KOPT-K1 (cell line): ENCODE data around the gene ADO.

Experiments used
- H3K27ac ChIP-seq: fragments of 200-600 bp; sonication (generic); 2 replicates; pipeline ENCODE4 v1.5.1; 2016; ENCODE audit warnings: antibody characterized with exemption, mild to moderate bottlenecking, low read depth, low read length; ENCODE audit not compliant: poor library complexity, severe bottlenecking
- H3K36me3 ChIP-seq: fragments of 200-600 bp; sonication (generic); 2 replicates; pipeline ENCODE4 v1.5.1; 2017; ENCODE audit warnings: antibody characterized with exemption, mild to moderate bottlenecking, low read length, moderate library complexity; ENCODE audit not compliant: insufficient read depth
- H3K9me3 ChIP-seq: fragments of 200-600 bp; sonication (generic); 2 replicates; pipeline ENCODE4 v1.5.1; 2017; ENCODE audit warnings: antibody characterized with exemption, low read length, mild to moderate bottlenecking; ENCODE audit not compliant: insufficient read depth, poor library complexity, severe bottlenecking

Gene ADO

DNA sequence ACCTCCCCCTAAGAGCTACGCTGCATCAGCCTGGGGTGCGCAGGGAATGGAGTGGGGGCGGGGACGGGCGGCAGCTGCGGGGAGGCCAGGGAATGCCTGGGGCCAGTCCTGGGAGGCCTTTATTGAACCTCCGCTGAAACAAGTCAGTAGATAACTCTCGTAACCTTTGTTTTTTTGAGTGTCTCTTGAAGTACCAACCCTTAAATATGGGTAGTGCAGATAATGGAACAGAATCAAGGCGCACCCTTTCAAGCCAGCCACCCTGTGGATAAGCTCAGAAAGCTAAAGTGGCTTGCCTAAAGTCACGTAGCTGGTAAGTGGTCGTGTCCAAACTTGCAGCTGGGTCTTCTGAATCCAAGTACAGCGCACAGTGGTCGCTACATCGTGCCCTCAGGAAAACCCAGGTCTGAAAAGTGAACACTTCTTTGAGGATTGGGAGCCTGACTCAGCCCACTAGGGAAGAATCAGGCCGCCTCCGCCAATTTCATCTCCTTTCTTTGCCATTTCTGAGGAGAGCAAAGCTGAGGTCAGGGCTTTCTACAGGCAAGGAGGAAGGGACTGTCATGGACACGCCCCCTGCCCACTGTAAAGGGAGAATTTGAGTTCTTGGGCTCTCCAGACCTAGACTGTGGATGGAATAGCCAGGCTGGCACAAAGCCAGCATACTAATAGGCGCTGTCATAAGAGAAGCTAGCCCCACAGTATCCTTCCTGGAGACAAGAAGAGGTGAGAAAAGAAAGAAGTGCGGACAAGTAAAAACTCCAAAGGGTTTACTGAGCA, 14.8 kb downstream of the ADO start:
- H3K27ac ChIP-seq, result no peak overlapping the region
- H3K9me3 ChIP-seq, result no peaks in the 10 kb centered on the region
- H3K36me3 ChIP-seq, result no peaks in the 10 kb centered on the region

DNA sequence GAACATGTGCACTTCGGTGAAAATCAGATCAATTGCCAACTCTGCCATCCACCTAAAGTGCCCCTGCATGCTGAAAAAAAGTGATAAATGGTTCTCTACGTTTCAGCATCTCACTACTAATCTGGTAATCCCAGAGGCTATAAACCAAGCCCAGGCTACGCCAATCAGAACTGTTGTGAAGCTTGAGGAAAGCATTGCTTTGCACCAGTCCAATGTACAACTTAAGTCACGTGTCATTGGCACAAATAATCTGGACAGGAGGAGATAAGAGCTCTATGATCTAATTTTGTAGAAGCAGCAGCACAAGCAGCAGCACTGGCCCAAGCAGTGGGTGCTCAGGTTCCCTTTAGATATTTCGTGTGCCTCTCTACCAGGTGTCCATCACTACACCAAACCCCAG, 16.1 kb downstream of the ADO start:
- Histone ChIP-seq H3K27ac (no peak overlapping the region), H3K36me3 (no peaks in the 10 kb centered on the region), H3K9me3 (no peaks in the 10 kb centered on the region)

DNA sequence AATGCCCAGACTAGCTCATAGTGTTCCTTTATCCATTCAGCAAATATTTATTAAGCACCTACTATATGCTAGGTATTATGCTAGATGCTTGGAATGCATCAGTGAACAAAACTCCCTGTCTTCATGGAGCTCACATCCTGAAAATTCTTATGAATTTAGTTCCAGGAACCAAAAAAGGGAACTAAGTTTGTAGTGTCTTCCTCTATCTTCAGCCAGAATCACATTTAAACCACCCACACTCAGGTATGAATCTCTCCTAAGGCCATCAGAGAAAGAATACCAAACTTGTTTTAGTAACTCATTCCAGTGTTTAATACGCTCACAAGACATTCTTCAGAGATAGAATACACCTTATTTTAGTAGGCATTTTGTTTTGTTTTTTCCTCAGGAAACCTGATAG, 21.8 kb downstream of the ADO start:
- Histone ChIP-seq H3K9me3 (no peaks in the 10 kb centered on the region), H3K27ac (no peak overlapping the region), H3K36me3 (no peaks in the 10 kb centered on the region)

GRCh38 chr10:62829622-62830021, 25.1 kb downstream of the ADO start:
- Histone ChIP-seq H3K36me3 (no peaks in the 10 kb centered on the region), H3K9me3 (no peaks in the 10 kb centered on the region), H3K27ac (no peak overlapping the region)

DNA sequence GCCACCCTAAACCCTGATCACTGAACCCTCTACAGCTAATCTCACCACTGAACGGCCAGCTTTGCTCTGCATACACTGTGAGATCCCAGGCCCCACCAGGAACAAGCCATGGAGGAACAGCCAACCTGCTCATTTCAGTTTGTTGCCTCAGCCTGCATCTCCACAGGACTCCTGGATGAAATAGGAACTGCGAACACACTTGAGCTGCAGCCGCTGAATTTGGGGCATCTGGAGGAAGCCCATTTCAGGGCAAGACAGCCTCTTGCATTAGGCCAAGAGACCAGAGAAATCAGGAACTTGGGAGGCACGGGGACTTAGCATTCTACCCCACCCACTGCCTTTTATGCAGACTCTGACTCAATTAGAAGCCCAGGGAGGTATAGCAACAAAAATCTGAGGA, 26.2 kb downstream of the ADO start:
- Histone ChIP-seq H3K36me3 (no peaks in the 10 kb centered on the region), H3K27ac (no peak overlapping the region), H3K9me3 (no peaks in the 10 kb centered on the region)

DNA sequence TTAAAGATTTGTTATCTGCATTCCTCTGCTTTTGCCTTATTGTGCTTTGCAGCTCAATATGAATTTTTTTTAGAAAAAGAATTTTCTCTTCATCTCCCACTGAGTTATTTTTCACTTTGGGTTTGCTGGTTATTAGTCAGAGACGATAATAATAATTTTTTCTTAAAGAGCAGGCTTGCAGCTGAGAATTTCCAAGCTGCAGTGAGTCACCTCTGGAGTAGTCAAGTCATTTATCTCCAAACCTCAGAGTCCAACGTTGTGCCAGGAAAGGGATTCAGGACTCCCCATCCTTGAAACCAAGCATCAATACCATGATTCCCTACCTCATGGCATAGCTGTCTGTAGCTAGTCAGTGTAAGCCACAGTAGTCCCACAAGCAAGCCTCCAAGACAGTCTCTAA, 26.8 kb downstream of the ADO start:
- Histone ChIP-seq H3K27ac (no peak overlapping the region), H3K9me3 (no peaks in the 10 kb centered on the region), H3K36me3 (no peaks in the 10 kb centered on the region)

DNA sequence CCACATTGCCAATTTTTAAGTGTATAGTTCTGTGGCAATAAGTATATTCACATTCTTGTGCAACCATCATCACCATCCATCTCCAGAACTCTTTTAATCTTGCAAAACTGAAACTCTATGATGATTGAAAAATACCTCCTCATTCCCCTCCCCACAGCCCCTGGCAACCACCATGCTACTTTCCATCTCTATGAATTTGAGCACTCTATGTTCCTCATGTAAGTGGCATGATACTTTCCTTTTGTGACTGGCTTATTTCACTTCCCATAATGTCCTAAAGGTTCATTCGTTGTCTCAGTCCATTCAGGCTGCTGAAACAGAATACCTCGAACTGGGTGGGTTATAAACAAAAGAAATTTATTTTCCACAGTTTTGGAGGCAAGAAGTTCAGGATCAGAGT, 35.1 kb downstream of the ADO start:
- Histone ChIP-seq H3K36me3 (no peaks in the 10 kb centered on the region), H3K27ac (no peak overlapping the region), H3K9me3 (no peaks in the 10 kb centered on the region)

- no peak overlapping the region for H3K27ac ChIP-seq
- no peaks in the 10 kb centered on the region for H3K36me3 ChIP-seq
- H3K9me3 ChIP-seq, result peaks cover 12% of the 10 kb centered on the region
Observed at GRCh38 chr10:62842983-62843382, 38.5 kb downstream of the ADO start.

DNA sequence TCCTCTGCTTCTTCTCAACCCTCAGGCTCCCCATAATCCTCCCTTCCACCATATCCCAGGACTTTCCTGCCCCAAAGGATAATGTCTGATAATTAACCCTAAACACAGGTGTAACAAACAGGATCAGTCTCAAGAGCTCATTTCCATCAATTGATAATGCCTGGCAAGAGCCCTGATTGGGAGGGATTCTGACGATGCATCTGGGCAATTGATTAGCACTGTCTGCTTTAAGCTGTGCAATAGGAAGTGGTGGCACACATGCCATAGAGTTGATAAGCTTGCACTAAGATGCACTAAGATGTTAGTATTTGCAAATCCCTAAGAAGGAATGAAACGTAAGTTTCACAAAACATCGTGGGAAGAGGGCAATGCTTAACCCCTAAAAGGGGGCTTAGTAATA, 39.1 kb downstream of the ADO start:
- Histone ChIP-seq H3K36me3 (no peaks in the 10 kb centered on the region), H3K27ac (no peak overlapping the region), H3K9me3 (peaks cover 17% of the 10 kb centered on the region)

DNA sequence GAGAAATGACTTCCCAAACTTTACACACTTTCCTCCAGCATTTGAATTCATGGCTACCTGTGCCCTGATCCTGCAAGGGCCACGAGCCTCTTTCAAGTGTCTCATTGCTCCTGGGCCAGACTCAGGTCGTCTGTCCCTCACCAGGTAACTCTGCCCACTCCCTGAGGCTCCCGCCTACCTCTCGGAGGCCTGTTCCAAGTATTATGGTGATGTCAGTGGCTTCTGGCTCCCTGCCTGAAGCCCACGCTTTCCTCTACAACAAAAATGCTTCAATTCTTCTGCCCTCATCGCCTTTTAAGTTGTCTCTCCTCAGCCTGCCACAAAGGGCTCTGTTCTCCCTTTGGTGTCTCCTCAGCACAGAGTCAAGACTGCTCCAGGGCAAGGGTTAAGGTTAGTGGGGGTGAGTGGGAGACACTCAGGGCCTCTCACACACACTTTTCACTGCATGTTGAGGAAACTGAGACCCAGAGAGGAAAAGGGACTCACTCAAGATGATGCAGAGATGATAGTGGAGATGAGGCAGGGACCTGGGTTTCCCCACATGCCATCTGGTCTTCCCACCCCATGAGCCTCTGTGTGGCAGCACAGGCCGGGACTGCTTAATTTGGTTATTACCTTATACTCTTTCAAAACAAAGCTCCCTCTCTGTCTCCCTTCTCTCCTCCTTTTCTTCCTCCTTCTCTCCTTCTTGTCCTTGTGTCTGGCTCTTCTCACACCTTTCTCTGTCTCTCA, 39.9 kb downstream of the ADO start:
- peaks cover 17% of the 10 kb centered on the region for H3K9me3 ChIP-seq
- H3K27ac ChIP-seq, result no peak overlapping the region
- H3K36me3 ChIP-seq, result no peaks in the 10 kb centered on the region

DNA sequence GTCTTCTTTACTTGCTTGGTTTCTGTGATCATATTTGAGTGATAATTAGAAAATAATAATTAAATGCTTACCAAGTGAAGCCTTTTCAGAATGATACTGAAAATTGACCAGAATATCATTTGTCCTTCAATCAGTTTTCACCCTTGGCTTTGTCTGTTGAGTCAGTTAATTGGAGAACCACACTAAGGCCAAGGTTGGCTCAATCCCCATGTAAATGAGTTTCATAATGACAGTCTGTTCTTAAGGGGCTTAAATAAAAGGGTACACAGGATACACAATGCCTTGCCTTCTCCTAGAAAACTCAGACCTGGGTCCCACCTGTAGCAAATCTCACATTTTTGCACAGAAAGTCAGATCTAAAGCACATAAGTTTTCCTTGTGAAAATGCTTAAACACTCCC, 42.9 kb downstream of the ADO start:
- Histone ChIP-seq H3K27ac (no peak overlapping the region), H3K9me3 (peaks cover 17% of the 10 kb centered on the region), H3K36me3 (no peaks in the 10 kb centered on the region)

GRCh38 chr10:62850646-62851045, 46.1 kb downstream of the ADO start:
- Histone ChIP-seq H3K9me3 (peaks cover 17% of the 10 kb centered on the region), H3K36me3 (no peaks in the 10 kb centered on the region), H3K27ac (no peak overlapping the region)

GRCh38 chr10:62851442-62851841, 46.9 kb downstream of the ADO start:
- H3K36me3 ChIP-seq, result no peaks in the 10 kb centered on the region
- peaks cover 17% of the 10 kb centered on the region for H3K9me3 ChIP-seq
- no peak overlapping the region for H3K27ac ChIP-seq

DNA sequence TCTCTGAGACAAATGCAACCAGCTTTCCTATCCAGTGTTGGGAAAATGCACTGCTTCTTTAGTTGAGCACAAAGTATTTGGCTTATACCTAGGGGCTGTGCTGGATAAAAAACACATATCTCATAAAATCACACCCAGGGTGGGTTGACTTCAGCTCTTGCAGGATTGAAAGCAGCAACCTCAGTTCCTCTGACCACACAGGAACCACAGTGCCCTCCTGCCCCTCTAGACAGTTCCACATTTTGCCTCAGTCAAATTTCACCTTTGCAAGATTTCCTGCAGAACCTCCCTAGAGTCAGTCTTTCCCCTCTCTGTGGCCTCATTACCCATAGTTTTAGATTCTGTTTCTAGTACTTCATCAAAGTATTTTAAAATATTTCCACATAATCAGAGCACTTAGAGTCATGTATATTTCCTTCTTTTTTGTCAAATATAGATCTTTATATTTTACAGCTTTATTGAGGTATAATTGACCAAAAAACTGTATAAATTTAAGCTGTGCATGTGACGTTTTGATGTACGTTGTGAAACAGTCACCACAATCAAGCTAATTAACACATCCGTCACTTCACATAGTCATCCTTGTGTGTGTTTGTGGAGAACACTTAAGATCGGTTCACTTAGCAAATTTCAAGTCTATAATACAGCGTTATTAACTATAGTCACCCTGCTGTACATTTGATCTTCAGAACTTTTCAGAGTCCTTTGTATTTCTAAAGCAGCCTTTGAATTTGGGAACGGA, 48.6 kb downstream of the ADO start:
- Histone ChIP-seq H3K9me3 (peaks cover 3% of the 10 kb centered on the region), H3K36me3 (no peaks in the 10 kb centered on the region), H3K27ac (no peak overlapping the region)

GRCh38 chr10:62853710-62854109, 49.2 kb downstream of the ADO start:
- Histone ChIP-seq H3K27ac (no peak overlapping the region), H3K36me3 (no peaks in the 10 kb centered on the region), H3K9me3 (no peaks in the 10 kb centered on the region)
